HFFc6 (cell line): ENCODE measurements around the gene CYP46A1. TPM values are rescaled to one million over a fixed set of nuclear protein-coding genes. Genes with fewer than 3 reads are reported as not detected.

Source experiments
- DNase-seq: peaks from one replicate; pipeline ENCODE4 v3.0.0-alpha.2; 2018
- H3K27ac Mint-ChIP-seq: 2 replicates; pipeline ENCODE4 v1.8.0; 2020; ENCODE audit warnings: mild to moderate bottlenecking, mixed read lengths
- H3K27me3 Mint-ChIP-seq: 2 replicates; pipeline ENCODE4 v1.8.0; 2021; ENCODE audit warnings: mild to moderate bottlenecking, moderate library complexity, mixed read lengths; ENCODE audit not compliant: insufficient read depth
- H3K36me3 Mint-ChIP-seq: 2 replicates; pipeline ENCODE4 v1.8.0; 2021; ENCODE audit warnings: low read depth, mixed read lengths
- H3K4me1 Mint-ChIP-seq: 2 replicates; pipeline ENCODE4 v1.8.0; 2020; ENCODE audit warnings: low read depth, mixed read lengths
- H3K4me3 Mint-ChIP-seq: 2 replicates; pipeline ENCODE4 v1.8.0; 2020; ENCODE audit warnings: mild to moderate bottlenecking, moderate library complexity, mixed read lengths
- H3K9me3 Mint-ChIP-seq: 2 replicates; pipeline ENCODE4 v1.8.0; 2020; ENCODE audit warnings: mild to moderate bottlenecking, mixed read lengths
- total RNA-seq, 6 experiments: library from RNA; stranded (reverse); fragmentation: NEBNext Ultra II Directional; extraction: Animal tissue kit (Norgen Biotek cat#: 25700); gene quantifications; 2 replicates in 1 of 6; 3 replicates in 5 of 6; pipeline ENCODE4 v1.2.3, GENCODE V29; 2021
- TF ChIP-seq, protein P1 (sequence below): fragments of 200-600 bp; sonication (generic); IDR thresholded peaks from 2 replicates; pipeline ENCODE4 v1.5.0; 2021; ENCODE audit warnings: antibody characterized with exemption, mild to moderate bottlenecking

The CYP46A1 gene
- total RNA-seq, 6 experiments from 2014 or later: 0.28 to 0.62 (median 0.49) TPM

GRCh38 chr14:99715266-99716000 lies 31.3 kb downstream of the CYP46A1 start:
- H3K4me3 Mint-ChIP-seq: no peak overlapping the region
- DNase-seq: no peak
- H3K27me3 Mint-ChIP-seq: peaks cover 12% of the 10 kb centered on the region
- peaks cover 11% of the 10 kb centered on the region for H3K9me3 Mint-ChIP-seq
- H3K36me3 Mint-ChIP-seq: peaks cover 7% of the 10 kb centered on the region; the same call in 1 of the 2 replicates
- no peaks in the 10 kb centered on the region for H3K4me1 Mint-ChIP-seq
- no peak overlapping the region for H3K27ac Mint-ChIP-seq
- TF ChIP-seq, protein P1, sequence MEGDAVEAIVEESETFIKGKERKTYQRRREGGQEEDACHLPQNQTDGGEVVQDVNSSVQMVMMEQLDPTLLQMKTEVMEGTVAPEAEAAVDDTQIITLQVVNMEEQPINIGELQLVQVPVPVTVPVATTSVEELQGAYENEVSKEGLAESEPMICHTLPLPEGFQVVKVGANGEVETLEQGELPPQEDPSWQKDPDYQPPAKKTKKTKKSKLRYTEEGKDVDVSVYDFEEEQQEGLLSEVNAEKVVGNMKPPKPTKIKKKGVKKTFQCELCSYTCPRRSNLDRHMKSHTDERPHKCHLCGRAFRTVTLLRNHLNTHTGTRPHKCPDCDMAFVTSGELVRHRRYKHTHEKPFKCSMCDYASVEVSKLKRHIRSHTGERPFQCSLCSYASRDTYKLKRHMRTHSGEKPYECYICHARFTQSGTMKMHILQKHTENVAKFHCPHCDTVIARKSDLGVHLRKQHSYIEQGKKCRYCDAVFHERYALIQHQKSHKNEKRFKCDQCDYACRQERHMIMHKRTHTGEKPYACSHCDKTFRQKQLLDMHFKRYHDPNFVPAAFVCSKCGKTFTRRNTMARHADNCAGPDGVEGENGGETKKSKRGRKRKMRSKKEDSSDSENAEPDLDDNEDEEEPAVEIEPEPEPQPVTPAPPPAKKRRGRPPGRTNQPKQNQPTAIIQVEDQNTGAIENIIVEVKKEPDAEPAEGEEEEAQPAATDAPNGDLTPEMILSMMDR: no peak

DNA sequence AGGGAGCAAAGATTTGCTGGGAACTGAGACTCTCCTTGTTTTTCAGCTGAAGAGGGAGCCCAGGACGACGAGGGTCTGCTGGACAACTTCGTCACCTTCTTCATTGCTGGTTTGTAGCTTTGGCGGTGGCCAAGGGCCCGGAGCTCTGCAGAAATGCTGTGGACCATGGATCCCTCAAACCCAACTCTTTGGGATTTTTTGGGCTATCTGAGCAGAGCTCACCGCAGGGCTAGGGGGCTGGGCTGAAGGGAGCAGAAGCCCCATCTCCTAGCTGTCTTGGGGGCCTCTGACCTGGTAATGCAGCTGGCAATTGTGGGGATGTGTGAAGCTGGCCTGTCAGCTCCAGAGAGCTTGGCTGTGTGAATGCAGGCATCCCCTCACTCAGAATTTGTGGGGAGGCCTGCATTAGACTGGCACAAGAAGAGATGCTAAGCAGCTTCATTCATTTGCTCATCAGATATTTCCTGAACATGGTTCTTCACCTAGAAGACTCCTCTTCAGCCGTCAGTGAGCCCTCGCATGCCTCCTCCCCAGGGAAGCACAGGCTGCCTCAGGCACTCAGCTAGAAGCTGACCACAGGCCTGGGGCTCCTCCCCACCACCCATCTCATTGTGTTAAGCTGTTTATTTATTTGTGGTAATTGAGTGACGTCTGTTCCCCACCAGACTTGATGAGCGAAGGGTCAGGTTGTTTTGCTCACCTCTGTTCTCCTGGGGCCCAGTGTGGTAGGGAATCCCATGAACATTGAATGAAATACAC lies 32.2 kb downstream of the CYP46A1 start:
- H3K4me1 Mint-ChIP-seq: no peaks in the 10 kb centered on the region
- no peak overlapping the region for H3K4me3 Mint-ChIP-seq
- peaks cover 11% of the 10 kb centered on the region for H3K9me3 Mint-ChIP-seq
- H3K27me3 Mint-ChIP-seq: peaks cover 14% of the 10 kb centered on the region
- peaks cover 7% of the 10 kb centered on the region; the same call in 1 of the 2 replicates for H3K36me3 Mint-ChIP-seq
- TF ChIP-seq, protein P1: no peak
- no peak overlapping the region for H3K27ac Mint-ChIP-seq
- DNase-seq: no peak

- DNase-seq: no peak
- Mint-ChIP-seq H3K27me3 (peaks cover 14% of the 10 kb centered on the region), H3K36me3 (peaks cover 7% of the 10 kb centered on the region; the same call in 1 of the 2 replicates), H3K9me3 (peaks cover 9% of the 10 kb centered on the region), H3K27ac (no peak overlapping the region), H3K4me1 (no peaks in the 10 kb centered on the region), H3K4me3 (no peak overlapping the region)
- TF ChIP-seq, protein P1: no peak
Measured at GRCh38 chr14:99716850-99717681, 33.0 kb downstream of the CYP46A1 start.

- H3K27me3 Mint-ChIP-seq: peaks cover 14% of the 10 kb centered on the region
- H3K27ac Mint-ChIP-seq: no peak overlapping the region
- no peak overlapping the region for H3K4me3 Mint-ChIP-seq
- H3K36me3 Mint-ChIP-seq: peaks cover 2% of the 10 kb centered on the region; the same call in 1 of the 2 replicates
- TF ChIP-seq, protein P1: no peak
- H3K9me3 Mint-ChIP-seq: peaks cover 3% of the 10 kb centered on the region
- no peak for DNase-seq
- H3K4me1 Mint-ChIP-seq: no peaks in the 10 kb centered on the region
Measured at GRCh38 chr14:99717682-99718013, 33.5 kb downstream of the CYP46A1 start.

- TF ChIP-seq, protein P1: no peak
- H3K4me3 Mint-ChIP-seq: no peak overlapping the region
- DNase-seq: no peak
- no peaks in the 10 kb centered on the region for H3K36me3 Mint-ChIP-seq
- no peaks in the 10 kb centered on the region for H3K9me3 Mint-ChIP-seq
- no peak overlapping the region for H3K27ac Mint-ChIP-seq
- no peaks in the 10 kb centered on the region for H3K4me1 Mint-ChIP-seq
- peaks cover 17% of the 10 kb centered on the region for H3K27me3 Mint-ChIP-seq
Measured at GRCh38 chr14:99718031-99718810, 34.1 kb downstream of the CYP46A1 start.
